Measurements from ENCODE around the gene ACTG2.

DNA sequence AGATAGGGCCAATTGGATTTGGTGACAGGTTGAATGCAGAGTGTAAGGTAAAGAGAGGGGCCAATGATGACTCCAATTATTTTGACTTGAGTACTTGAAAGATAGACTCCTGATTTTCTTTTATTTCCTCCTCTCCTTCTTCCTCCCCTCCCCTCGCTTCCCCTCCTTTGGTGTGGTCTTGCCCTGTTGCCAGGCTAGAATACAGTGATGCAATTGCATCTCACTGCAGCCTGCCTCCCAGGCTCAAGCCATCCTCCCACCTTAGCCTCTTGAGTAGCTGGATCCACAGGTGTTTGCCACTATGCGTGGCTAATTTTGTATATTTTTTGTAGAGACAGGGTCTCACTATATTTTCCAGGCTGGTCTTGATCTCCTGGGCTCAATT lies 36.1 kb downstream of the ACTG2 start:
- TF ChIP-seq, protein P1, sequence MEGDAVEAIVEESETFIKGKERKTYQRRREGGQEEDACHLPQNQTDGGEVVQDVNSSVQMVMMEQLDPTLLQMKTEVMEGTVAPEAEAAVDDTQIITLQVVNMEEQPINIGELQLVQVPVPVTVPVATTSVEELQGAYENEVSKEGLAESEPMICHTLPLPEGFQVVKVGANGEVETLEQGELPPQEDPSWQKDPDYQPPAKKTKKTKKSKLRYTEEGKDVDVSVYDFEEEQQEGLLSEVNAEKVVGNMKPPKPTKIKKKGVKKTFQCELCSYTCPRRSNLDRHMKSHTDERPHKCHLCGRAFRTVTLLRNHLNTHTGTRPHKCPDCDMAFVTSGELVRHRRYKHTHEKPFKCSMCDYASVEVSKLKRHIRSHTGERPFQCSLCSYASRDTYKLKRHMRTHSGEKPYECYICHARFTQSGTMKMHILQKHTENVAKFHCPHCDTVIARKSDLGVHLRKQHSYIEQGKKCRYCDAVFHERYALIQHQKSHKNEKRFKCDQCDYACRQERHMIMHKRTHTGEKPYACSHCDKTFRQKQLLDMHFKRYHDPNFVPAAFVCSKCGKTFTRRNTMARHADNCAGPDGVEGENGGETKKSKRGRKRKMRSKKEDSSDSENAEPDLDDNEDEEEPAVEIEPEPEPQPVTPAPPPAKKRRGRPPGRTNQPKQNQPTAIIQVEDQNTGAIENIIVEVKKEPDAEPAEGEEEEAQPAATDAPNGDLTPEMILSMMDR (IDR thresholded peaks at IDR 0.05) = no peak
- TF ChIP-seq POLR2AphosphoS5 (IDR thresholded peaks at IDR 0.05) (no peak), POLR2A (IDR thresholded peaks at IDR 0.05) (no peak)
